T-helper 2 cell treated with Interferon-gamma antibody and Interleukin-4, amounts not matched to agents 100 ng/mL and 5 ng/mL, for 36 hours (primary cell): ENCODE results near the gene TGM1. TPM values are rescaled to one million over a fixed set of nuclear protein-coding genes. Genes with fewer than 3 reads are reported as not detected.
"Not testable (repeated sequence)": the region's sequence is repeated elsewhere in the genome, so short reads cannot be mapped to it uniquely, and the experiment has no call there.

Experiments used
- intact Hi-C: fragments of 100-400 bp; cut with micrococcal nuclease; formaldehyde crosslinking; loops from one replicate; pipeline ENCODE4 v1.15.1; 2023
- total RNA-seq: library from RNA; stranded (reverse); gene quantifications from 2 replicates; pipeline ENCODE4 v1.2.3, GENCODE V29; 2022

TGM1 gene
- total RNA-seq, 1 donor from 2014 or later, result 5.6 TPM

DNA sequence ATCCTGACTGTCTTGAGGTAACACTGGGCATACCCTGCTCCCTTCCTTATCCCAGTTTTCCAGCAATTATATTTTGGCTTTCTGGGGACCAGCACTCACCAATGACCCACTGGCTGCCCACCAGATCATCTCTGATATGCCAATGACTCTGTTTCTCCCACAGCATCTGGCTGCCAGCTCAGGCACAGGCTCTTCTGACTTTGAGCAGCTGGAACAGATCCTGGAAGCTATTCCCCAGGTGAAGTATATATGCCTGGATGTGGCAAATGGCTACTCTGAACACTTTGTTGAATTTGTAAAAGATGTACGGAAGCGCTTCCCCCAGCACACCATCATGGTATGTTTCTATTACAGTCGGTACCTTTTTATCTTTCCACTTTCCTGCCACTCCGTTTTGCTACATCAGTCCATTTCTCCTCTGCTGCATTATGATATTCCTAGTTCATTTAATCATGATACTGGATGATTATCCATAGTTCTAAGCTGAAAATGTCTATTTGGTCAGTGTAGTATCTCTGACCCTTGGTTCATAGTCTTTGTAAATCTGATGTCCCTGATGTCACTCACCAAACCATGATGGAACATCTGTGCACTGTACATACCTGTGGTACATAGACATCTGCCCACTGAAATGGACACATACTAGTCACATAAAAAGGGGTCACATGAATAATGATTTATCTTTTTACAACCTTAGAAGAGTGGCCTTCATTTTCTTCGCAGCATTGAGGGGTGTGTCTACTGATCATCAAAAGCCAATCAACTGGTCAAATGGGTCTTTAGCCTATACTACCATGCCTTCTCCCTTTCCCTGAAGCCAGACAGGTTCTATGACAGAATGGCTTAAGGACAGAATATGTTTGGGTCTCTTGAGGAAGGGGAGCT, 26.9 kb downstream of the TGM1 start:
- intact Hi-C loops, result no loop called here

DNA sequence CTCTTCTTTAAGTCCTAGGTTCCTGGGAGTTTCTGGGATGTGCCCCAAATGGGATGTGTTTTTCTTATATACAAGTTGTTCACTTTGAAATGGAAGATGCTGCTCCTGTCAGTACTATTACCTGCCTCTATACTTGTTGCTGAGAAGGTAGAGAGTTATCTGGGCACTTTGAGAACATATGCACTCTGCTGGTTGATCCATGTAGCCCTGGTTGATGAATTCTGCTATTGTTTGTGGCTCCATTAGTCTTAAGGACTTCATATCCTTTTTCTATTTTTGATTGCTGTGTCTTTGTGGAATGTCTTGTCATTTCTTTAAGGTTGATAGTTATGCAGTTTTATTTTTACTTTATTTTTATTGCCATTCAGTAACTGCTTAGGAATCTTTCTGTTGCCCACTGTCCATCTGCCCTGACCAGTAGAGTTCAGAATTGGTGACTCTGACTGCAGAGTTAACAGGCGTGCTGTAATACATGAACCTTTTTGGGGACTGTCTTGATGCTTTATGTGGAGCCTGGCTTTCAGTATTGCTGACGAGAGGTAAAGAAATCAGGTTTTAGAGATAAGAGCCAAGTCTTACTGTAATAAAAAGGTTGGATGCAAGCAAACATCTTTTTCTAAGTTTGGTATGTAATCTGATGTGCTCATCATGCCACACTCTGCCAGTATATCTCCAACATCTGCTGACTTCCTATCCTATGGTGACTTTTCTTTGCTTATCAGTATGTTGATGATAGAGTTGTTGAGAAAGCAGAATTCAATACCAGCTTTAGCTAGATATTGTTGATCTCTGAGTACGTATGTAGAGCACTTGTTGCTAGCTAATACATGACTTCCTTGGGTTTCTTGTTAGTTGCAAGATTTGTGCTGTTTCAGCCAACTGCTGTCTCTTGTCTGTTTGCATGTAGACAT, 28.6 kb downstream of the TGM1 start:
- intact Hi-C loops, result no loop called here

DNA sequence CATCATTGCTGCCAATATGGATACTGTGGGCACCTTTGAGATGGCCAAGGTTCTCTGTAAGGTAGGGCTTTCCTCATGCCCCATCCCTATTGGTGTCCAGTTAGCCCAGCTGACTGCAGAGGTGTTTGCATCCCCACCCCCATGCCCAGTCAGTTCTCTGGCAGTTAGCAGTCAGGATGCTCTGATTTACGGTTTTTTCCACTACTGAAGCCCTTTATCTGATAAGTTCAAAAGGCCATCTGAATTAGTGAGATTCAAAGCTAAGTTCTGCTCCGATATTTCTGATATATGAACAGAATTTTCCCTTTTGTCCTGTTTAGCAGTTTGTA, 29.5 kb downstream of the TGM1 start:
- intact Hi-C loops, result loop anchor here (2.0 kb wide), 1 partner anchor 45 kb away; the partner anchor contains the start of gene IPO4

DNA sequence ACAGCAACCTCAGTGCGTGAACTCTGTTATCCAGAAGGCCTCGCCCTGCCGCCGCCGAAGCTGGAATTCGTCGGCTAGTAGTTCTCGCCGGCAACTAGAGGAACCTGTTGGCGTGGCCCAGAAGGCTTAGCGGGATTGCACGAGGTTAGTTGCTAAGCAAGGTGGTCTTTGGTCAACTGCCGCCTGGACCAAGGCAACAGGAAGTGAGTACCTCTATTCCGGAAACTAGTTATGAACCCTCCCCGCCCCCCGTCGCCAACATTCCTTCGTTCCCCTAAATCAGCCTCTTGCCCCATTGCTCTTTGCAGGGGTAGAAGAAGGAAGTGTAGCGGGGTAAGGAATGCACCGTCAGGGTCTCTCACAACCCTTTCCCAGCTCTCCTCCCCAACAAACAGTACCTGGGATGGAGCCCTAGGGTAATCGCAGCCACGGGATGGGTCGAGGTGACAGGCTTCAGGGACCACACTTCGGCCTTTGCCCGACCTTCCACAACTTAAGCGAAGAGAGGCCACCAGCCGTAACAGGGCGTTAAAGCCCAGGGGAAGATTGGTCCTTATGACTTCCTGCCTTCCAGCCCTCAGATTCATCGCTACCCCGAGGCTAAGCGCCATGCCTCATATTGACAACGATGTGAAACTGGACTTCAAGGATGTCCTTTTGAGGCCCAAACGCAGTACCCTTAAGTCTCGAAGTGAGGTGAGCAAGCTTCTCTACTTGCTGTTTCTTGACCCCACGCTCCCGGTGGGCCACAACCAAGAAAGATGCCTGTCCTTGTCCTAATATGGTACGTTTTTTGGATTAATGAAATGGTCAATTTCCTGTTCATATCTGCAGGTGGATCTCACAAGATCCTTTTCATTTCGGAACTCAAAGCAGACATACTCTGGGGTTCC, 30.1 kb downstream of the TGM1 start, which contains the start of gene GMPR2:
Gene GMPR2 (plus strand): TSS at position 285 of the 893 bp plus-strand sequence. CDS start 325 bp downstream, at position 610.
- intact Hi-C loops, result loop anchor here (1.0 to 2.0 kb wide), 6 partner anchors 9 to 209 kb away; partner anchors contain the start of genes EMC9, IPO4, MDP1 and RABGGTA

DNA sequence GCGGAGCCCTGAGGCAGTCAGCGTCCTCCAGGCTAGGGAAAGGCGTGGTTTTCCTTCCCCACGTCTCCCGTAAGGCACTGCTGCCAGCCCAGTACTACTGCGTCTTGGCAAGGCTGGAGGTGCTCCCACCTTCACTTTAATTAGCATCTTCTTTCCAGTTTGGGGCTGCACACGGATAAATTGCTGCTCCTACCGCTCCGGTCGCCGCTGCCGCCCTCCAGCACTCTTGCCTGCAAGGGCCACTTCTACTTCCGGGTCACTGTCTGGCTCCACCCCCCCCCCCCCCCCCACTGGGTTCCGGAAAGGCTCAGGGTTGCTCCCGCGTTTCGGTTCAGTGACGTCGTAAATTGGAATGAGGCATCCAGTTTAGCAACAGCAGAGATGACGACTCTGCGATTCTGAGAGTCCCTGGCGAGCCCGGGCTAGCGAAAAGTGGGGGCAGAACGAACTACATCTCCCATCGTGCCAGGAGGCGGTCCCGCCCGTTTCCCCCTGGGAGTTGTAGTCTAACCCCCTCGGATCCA, 30.8 kb downstream of the TGM1 start, which contains the start of gene NEDD8:
Gene NEDD8 (minus strand): TSS at position 247 of the 524 bp plus-strand sequence. CDS start 100 bp downstream, at position 147.
- intact Hi-C loops, result loop anchor here (1.0 to 2.0 kb wide), 6 partner anchors 10 to 210 kb away; partner anchors contain the start of genes EMC9, IPO4, MDP1 and RABGGTA

DNA sequence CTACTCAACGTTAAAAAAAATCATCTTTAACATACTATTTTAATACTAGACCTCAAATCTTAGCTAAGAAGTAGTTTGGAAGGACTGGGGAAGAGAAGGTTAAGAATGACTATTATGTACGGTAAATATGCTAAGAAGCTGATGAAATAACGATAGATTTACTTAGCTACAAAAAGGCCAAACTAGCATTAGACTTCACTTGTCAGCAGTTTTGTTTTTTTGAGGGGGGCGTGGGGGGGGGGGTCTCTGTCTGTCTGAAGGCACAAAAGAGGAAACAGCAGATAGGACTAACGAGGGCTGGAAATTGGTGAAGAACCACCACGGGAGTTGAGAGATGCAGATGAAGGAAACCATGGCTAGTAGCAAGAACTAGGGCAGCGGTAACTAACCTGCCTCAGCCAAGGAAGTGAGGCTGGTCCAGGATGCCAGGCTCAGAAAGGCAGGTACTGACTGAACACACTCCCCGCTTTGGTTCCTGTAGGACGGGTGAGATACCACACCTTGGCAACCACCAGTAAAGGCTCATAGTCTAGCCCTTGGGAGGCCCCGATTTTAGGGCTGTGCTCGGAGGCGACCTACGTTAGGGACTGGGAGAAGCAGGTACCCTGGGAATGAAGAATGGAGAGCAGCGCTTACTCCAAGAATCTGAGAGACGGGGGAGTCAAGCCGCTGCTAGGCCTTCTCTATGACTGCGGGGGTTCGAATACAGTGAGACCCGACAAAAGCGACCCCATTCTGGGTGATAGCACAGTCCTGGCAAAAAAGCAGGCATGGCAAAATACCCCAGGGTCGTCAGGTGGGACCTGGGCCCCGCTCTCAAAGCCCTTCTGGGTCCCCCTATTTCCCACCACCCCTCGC, 31.5 kb downstream of the TGM1 start:
- intact Hi-C loops, result loop anchor here (1.0 to 2.0 kb wide), 6 partner anchors 11 to 211 kb away; partner anchors contain the start of genes EMC9, IPO4, MDP1 and RABGGTA

DNA sequence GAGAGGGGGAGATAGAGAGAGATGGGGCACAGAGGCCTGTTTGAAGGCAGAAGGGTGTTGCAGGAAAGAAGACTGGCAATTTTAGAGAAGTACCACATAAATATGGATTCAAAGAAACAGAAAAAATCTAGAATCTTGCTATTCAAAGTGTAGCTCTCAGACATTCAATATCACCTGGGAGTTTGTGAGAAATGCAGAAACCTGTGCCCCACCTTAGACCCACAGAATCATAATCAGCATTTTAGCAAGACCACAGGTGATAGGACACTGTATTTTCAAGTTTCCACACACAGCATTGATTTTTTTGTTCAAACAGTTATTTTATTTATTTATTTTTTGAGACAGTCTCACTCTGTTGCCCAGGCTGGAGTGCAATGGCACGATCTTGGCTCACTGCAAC, 34.1 kb downstream of the TGM1 start:
- intact Hi-C loops, result no loop called here

DNA sequence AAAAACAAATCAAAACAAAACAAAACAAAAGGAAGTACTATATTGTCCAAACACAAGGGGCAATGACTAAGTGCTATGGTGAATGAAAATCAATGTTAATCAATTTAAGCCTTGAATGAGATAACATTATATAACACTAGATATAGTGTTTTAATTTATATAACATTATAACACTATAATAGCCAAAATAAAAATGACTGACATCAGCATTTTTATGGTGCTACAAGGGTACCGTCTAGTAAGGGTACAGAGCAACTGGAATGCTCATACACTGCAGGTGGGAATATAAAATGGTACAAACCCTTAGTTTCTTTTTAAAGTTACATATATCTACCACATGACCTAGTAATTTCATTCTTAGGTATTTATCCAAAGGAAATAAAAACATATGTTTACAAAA, 36.5 kb downstream of the TGM1 start:
- intact Hi-C loops, result no loop called here

DNA sequence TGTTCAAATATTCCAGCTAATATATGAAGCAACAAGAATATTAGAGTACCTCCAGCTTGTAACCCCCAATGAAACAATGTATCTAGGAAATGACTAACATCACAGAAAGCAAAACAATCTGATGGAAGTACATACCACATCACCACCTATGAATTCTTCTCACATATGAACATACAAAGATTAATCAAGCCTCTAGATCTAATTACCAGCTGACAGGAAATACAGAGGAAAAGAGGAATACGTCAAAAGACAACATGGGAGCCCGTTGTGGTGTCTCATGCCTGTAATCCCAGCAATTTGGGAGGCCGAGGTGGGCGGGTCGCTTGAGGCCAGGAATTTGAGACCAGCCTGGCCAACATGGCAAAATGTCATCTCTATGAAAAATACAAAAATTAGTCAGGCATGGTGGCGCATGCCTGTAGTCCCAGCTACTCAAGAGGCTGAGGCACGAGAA, 38.3 kb downstream of the TGM1 start:
- intact Hi-C loops, result no loop called here

DNA sequence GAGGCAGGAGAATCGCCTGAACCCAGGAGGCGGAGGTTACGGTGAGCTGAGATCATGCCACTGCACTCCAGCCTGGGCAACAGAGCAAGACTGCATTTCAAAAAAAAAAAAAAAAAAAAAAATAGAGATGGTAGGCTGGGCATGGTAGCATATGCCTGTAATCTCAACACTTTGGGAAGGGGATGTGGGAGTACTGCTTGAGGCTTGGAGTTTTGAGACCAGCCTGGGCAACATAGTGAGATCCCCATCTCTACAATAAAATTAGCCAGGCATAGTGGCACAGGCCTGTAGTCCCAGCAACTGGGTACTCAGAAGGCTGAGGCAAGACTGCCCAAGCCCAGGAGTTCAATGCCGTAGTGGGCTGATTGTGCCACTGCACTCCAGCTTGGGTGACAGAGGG, 40.0 kb downstream of the TGM1 start:
- intact Hi-C loops, result not testable (repeated sequence)

DNA sequence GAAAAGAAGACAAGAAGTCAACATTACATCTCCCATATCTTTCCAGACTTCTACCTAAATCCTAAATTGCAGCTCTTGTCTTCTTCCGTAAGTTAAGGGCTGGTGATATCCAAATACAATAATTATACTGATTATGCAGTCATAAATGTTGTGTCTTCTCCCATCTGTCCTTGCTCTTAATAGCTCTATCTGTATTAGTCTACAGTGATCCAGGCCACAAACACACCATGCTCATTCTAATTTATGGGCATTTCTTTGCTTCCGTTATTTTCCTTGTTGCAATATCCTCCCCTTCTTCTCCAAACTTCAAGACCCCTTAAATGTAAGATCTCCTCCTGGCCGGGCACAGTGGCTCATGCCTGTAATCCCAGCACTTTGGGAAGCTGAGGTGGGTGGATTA, 43.5 kb downstream of the TGM1 start:
- intact Hi-C loops, result no loop called here

DNA sequence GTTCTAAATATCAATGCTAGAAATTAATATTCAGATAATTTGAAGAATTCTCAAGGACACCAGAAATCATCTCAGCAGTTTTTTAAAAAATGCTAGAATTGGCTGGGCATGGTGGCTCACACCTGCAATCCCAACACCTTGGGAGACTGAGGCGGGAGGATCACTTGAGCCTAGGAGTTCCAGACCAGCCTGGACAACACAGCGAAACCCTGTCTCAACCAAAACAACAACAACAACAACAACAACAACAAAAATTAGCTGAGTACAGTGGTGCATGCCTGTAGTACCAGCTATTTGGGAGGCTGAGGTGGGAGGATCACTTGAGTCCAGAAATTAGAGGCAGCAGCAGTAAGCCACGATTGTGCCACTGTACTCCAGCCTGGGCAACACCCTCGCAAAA, 43.9 kb downstream of the TGM1 start:
- intact Hi-C loops, result no loop called here

DNA sequence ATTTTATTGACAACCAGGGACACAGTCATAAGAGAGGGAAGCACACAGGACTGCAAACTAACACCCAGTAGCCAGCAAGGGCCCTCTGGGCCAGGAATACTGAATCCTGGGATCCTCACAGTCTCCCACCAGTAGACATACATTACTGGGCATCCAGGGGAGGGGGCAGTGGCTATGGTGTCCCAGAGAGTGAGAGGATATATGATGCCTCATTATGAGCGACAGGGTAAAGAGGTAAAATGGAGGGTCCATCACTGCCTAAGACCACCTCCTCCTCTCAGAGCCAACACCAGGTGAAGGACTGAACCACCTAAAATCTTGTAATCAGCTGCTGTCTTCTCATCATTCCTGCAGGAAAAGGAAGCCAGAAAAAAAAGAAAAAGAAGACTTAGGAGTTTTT, 46.1 kb downstream of the TGM1 start:
- intact Hi-C loops, result loop anchor here (1.0 kb wide), 5 partner anchors 15 to 116 kb away; partner anchors contain the start of genes DHRS1, GMPR2, NEDD8 and NOP9

DNA sequence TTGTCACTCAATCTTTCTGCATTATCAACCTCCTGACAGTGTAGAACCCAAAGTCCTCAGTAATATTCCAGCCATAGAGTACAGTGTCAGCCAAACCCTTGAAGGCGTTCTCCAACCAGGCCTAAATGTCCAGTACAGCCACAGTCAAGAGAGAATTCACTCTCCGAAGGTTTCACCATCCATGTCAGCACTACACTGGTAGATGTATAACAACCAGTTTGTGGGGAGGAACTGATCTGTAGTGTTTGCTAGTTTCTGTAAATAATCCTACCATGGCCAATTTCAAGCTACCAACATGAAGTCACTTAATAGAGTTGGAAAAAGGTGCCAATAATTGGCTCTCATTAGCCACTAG, 46.7 kb downstream of the TGM1 start:
- intact Hi-C loops, result loop anchor here (1.0 kb wide), 5 partner anchors 16 to 117 kb away; partner anchors contain the start of genes DHRS1, GMPR2, NEDD8 and NOP9

DNA sequence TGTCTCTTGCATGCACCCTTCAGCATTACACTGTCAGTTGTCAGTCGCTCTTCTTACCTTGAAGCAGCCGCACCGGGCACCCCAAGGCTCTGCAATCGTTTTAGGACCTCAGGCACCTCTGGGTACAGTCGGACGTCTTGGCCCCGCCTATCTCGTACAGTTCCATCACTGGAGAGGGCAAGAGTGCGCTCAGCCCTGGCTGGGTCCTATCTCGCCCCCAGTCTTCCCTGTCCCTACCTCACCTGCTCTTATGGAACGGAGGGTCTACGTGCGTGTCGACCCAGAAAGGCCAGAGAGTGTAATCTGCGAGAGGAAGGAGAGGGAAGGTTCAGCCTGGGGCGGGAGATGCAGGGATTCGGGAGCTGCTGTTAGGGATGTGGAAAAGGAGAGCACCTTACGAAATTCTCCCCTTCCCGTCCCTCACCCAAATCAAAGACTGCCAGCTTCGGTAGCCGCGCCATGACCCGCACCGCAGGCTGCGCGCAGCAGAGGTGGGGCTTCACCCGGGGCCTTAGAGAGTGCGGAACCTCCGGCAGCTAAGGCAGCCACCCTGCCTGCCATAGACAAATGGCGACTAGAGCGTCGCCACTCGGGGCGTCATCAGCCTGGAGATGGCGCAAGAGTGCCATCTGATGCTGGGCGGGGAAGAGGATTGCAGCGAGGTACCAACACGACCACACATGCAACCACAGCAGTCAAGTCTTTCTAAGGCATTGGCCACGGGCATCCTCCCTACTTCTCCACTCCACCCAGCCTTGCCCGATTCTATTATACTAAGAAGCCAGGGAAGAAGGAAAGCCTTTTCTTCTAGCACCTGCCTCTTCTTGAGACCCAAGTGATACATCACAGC, 47.3 kb downstream of the TGM1 start, which contains the start of gene MDP1:
Gene MDP1 (minus strand): TSS at position 572 of the 850 bp plus-strand sequence. CDS start 111 bp downstream, at position 461.
- intact Hi-C loops, result loop anchor here (1.0 kb wide), 5 partner anchors 17 to 118 kb away; partner anchors contain the start of genes DHRS1, GMPR2, NEDD8 and NOP9

DNA sequence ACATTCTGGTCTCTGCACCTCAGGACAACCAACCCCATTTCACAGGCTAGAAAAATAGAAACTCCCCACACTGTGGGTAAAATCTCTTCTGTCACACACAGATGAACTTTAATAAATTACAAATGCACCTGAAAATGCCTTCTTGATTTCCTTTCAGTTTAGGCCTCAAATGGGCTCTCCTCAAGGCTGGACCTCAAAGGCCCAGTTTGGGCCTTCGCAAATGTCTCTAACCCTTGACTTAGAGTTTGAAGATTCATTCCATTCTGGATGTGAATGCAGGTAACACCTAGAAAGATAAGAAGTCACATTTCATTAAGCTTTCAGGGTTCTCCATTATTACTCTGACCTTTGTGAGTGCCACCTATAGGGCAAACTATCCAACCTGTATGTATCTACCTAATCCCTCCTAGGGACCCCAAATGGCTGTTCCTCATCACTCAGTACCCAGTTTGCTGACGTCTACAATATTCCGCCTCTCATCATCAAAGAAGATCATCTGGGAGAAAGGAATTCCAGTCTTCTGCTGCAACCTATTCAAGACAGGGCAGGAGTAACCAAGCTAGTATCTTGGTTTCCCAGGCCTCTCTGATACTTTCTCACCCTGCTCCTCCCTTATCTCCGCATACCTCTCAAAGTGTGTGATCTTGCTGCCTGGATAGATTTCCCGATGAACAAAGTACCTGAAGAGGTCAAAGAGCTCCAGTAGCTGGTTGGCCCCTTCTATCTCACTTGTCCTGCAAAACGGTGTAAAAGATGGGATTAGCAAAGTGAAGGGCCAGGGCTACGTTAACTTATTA, 48.9 kb downstream of the TGM1 start:
- intact Hi-C loops, result loop anchor here (1.0 kb wide), 7 partner anchors 19 to 228 kb away; partner anchors contain the start of genes DCAF11, IPO4, IRF9 and LTB4R
